KOPT-K1 (cell line): ENCODE results near the gene MMRN1.
"Not testable (repeated sequence)": the region's sequence is repeated elsewhere in the genome, so short reads cannot be mapped to it uniquely, and the experiment has no call there.

ENCODE experiments used
- H3K27ac ChIP-seq: fragments of 200-600 bp; sonication (generic); 2 replicates; pipeline ENCODE4 v1.5.1; 2016; ENCODE audit warnings: antibody characterized with exemption, mild to moderate bottlenecking, low read depth, low read length; ENCODE audit not compliant: poor library complexity, severe bottlenecking
- H3K36me3 ChIP-seq: fragments of 200-600 bp; sonication (generic); 2 replicates; pipeline ENCODE4 v1.5.1; 2017; ENCODE audit warnings: antibody characterized with exemption, mild to moderate bottlenecking, low read length, moderate library complexity; ENCODE audit not compliant: insufficient read depth
- H3K9me3 ChIP-seq: fragments of 200-600 bp; sonication (generic); 2 replicates; pipeline ENCODE4 v1.5.1; 2017; ENCODE audit warnings: antibody characterized with exemption, low read length, mild to moderate bottlenecking; ENCODE audit not compliant: insufficient read depth, poor library complexity, severe bottlenecking

Gene MMRN1

GRCh38 chr4:89899854-89900253, 5.2 kb downstream of the MMRN1 start:
- no peaks in the 10 kb centered on the region for H3K36me3 ChIP-seq
- no peaks in the 10 kb centered on the region for H3K9me3 ChIP-seq
- H3K27ac ChIP-seq, result no peak overlapping the region

- H3K27ac ChIP-seq, H3K36me3 ChIP-seq, H3K9me3 ChIP-seq: not testable (repeated sequence)
Measured at GRCh38 chr4:89901808-89902431, 7.3 kb downstream of the MMRN1 start.

- Histone ChIP-seq H3K27ac (no peak overlapping the region), H3K36me3 (no peaks in the 10 kb centered on the region), H3K9me3 (no peaks in the 10 kb centered on the region)
Measured at GRCh38 chr4:89904524-89904923, 9.9 kb downstream of the MMRN1 start.

DNA sequence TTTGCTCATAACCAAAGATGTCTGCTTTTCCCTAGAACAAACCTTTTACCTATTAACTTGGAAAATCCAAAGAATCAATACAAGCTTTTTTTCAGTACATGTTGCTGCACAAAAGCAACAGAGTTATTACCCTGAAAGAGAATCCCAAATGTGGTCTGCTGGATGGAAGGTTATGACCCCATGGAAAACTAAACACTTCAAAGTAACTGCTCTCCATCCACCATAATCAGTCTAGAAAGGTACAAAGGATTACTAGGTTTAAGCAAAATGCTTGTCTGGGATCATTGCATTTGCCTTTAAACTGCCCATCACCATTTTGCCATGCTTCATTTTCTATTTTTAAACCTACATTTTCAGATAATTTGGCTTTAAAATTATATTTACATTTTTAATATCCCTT, 11.7 kb downstream of the MMRN1 start:
- Histone ChIP-seq H3K27ac (no peak overlapping the region), H3K9me3 (no peaks in the 10 kb centered on the region)

DNA sequence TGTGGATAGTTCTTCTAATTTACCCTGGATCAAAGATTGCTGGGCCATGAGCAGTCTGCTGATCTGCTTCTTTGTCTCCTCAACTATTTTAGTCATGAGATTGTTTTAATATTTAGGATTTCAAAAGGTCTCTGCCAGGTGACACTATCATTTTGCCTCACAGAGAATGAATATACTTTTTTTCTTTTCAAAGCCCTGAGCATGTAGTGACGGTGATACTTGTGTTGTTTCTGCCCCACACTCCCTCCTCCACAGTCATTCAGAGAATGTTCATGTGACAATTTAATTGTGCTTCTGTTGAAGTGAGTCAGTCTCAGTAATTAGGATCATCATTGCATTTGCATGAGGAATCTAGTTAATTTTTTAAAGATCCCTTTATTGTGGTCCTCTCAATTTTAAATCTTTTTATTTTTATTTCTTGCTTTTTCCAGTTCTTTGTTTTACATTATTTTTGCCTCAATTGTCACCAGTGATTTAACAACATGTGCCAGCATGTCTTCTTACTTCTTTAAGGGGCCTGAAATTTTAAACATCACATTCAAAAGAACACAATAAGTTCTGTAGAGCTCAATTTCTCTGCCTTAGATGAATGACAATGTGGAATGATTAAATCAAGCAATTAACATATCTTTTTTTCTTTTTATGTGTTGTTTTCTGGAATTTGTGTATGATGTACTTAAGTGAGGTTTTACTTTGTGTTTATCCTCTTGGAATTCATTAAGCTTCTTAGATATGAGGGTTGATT, 12.3 kb downstream of the MMRN1 start:
- no peaks in the 10 kb centered on the region for H3K9me3 ChIP-seq

More for the DNA sequence above, 11.7 kb downstream of the MMRN1 start:
- no peaks in the 10 kb centered on the region for H3K36me3 ChIP-seq

DNA sequence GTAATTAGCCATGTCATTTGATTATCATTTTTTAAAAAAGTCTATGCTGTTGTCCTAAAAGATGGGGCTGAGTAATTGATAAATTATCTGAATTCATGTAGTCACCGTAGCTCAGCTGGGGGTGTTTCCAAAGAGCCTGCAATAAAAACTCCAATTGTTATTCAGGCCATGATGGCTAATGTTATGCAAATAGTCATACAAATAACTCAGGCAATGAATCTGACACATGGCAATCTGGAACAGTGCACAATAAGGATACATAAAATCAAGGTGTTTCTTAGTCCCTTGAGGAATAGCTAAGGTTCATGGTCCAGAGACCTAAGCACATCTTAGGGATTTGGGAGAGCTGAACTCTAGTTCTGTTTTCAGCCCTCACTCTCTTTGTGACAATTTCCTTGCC, 15.2 kb downstream of the MMRN1 start:
- Histone ChIP-seq H3K9me3 (no peaks in the 10 kb centered on the region), H3K27ac (no peak overlapping the region), H3K36me3 (no peaks in the 10 kb centered on the region)

More for the DNA sequence above, 12.3 kb downstream of the MMRN1 start:
- no peaks in the 10 kb centered on the region for H3K36me3 ChIP-seq
- no peak overlapping the region for H3K27ac ChIP-seq

DNA sequence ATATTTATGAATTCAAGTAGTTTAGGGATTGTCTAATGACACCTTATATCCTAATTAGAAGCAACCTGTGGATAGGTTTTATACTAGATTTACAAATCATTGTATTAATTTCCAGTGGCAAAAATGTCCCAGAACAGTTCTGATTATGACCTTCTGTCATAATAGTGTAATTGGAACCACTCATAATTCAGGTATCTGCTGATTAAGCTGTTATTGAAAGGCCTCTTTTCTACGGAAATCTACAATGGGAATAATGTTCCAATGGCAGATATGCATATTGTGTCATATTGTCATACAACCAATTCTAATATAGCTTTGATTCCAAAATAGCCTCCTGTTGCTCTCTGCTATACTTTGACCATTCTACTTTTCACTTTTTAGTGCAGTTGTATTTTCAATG, 19.0 kb downstream of the MMRN1 start:
- Histone ChIP-seq H3K36me3 (no peaks in the 10 kb centered on the region), H3K27ac (no peak overlapping the region), H3K9me3 (no peaks in the 10 kb centered on the region)

DNA sequence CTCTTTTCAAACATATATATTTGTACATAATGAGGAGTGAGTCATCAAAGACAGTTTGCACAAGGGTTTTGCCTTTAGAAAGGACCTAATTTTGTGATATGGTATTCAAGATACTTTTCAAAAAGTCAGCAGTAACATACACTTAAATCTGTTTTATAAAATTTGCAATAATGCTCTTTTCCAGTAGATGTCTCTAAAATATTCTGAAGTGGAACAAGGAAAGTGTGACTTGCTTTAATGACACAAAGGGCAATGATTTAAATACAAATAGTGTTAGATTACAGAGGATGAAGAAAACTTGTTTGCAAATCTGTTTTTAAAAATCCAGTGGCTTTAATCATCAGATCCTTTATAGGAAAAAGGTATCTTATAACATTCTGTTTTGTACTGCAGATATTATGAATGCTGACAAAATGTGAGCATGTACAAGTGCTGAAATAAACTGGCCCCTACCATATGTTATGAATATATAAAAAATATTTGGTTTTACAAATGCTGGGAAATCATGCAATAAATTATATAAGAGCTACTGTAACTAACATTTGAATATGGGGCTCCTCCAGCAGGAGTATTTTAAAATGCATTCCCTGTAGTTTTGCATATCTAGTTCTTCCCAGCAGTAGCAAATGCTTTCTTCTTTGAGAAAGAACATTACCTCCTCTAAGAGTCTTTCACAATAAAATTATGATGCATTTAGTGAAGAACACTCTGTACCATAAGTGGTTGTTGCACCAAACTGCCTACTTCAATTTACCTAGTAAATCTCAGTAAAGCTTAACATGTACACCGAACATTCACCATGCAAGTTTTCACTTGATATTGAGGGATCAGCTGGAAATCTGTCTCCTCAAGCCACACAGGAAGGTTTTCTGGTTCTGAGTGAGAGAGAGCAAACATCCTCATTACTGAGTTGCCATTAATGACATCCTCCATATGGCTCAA, 20.2 kb downstream of the MMRN1 start:
- no peaks in the 10 kb centered on the region for H3K9me3 ChIP-seq
- H3K36me3 ChIP-seq, result no peaks in the 10 kb centered on the region
- no peak overlapping the region for H3K27ac ChIP-seq

GRCh38 chr4:89915937-89916336, 21.3 kb downstream of the MMRN1 start:
- no peak overlapping the region for H3K27ac ChIP-seq
- H3K9me3 ChIP-seq, result no peaks in the 10 kb centered on the region
- no peaks in the 10 kb centered on the region for H3K36me3 ChIP-seq

DNA sequence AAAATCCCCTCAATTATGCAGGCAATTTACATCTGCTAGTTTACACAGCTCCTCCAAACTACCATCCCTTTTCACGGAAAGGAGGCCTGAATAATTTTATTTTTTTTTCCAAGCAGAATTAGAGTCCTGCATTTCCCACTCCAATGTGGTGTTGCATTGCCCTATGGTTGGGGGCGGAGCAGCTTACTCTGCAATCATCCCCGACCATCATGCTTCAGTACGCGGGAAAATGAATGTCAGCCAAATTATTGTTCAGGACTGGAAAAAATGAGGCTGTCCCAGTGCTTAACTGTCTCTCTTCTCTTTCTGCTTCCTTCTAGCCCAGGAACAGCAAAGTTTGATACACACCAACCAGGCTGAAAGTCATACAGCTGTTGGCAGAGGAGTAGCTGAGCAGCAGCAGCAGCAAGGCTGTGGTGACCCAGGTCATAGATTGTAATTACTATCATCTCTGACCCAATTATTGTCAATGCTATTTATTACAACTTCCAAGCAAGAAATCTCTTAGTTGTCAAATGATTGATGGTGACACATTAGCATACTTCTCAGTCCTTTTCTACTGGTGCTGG, 28.3 kb downstream of the MMRN1 start:
- Histone ChIP-seq H3K27ac (no peak overlapping the region), H3K36me3 (no peaks in the 10 kb centered on the region), H3K9me3 (no peaks in the 10 kb centered on the region)

DNA sequence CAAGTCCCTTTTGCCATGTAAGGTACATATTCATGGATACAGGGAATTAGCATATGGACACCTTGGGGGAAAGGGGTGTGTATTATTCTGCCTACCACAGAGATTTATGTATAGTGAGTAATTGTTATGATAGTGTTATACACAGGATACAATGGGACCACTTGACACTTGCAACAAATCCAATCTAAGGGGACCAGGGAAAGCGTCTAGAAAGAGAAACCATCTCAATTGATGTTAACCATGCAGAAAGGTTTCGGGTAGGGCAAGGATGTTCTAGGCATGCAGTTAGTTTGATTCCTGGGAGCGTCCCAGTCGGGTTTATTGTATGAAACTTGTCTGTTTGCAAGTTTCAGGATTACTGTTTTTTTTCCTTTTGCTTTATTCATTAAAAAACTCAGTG, 34.2 kb downstream of the MMRN1 start:
- H3K27ac ChIP-seq, result no peak overlapping the region

GRCh38 chr4:89929425-89930159, 34.9 kb downstream of the MMRN1 start:
- Histone ChIP-seq H3K27ac (no peak overlapping the region), H3K9me3 (no peaks in the 10 kb centered on the region), H3K36me3 (no peaks in the 10 kb centered on the region)

More for the DNA sequence above, 34.2 kb downstream of the MMRN1 start:
- H3K9me3 ChIP-seq, result no peaks in the 10 kb centered on the region
- H3K36me3 ChIP-seq, result no peaks in the 10 kb centered on the region

DNA sequence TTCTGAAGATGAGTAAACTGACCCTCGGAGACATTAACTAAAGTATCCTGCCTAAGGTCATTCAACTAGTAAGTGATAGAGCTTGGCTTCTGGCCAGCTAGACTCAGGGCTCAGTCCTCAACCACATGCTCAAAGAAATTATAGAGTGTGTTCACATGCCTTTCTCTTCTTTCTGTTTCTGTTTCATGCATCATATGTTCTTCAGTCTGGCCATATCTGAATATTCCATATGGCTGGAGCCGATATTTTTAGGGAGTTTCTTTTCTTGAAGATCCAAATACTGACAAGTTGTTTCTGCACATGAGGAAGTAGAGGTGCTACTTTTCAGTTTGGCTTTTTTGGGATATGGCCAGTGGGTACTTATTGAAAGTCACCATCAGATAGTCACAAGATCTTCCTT, 44.9 kb downstream of the MMRN1 start:
- Histone ChIP-seq H3K36me3 (no peaks in the 10 kb centered on the region), H3K27ac (no peak overlapping the region)

GRCh38 chr4:89939994-89940393, 45.3 kb downstream of the MMRN1 start:
- no peaks in the 10 kb centered on the region for H3K36me3 ChIP-seq
- no peaks in the 10 kb centered on the region for H3K9me3 ChIP-seq
- no peak overlapping the region for H3K27ac ChIP-seq

More for the DNA sequence above, 44.9 kb downstream of the MMRN1 start:
- H3K9me3 ChIP-seq, result no peaks in the 10 kb centered on the region
